ENCODE results near the gene IL17REL.

IL17REL gene

DNA sequence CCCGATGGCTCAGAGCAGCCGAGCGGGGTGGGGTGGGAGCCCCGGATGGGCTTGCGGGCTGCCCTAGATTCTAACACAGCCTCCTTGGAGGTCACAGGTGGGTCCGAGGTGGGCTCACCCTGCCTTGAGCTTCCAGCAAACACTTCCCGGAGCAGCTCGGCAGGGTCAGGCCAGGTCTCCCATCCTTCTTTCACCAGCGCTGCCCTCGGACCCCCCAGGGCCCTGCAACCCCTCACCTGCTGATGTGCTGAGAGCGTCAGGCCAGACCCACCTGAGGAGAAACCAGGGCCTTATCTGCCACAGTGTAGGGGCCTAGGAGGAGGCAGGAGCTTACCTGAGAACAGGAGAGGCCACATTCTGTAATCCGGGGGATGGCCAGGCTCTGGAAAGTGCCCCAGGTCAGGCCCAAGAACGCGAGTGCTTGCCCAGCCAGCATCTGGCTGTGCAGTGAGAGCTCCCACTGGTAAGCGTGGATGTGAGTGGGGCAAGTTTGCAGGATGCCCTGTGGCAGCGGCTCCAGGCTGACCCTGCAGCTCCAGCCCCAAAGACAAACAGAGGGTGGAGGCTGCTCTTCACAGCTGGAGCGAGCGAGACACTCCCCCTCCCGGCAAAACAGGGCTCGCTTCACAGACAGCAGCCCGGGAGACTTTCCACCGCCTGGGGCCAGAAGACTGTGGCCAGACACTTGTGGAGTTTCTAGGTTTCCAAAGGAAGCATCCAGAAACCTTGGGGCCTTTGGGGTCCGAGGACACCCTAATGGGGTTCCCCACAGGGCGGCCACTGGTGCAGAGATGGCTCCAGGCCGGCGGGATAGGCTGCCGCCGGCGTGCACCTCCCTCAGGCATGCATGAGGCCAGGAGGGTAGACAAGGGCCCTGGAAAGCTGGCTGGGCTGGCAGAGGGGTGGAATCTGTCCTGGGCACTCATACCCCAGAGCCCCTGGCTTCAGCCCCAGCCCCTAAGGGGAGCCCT is at the start of gene IL17REL:
Gene IL17REL, minus strand, starts transcription at position 555 of the 971 bp plus-strand sequence. Its CDS starts 119 bp downstream, at position 436.
- DNase-seq (ENCODE audit: low spot score) = no peak

DNA sequence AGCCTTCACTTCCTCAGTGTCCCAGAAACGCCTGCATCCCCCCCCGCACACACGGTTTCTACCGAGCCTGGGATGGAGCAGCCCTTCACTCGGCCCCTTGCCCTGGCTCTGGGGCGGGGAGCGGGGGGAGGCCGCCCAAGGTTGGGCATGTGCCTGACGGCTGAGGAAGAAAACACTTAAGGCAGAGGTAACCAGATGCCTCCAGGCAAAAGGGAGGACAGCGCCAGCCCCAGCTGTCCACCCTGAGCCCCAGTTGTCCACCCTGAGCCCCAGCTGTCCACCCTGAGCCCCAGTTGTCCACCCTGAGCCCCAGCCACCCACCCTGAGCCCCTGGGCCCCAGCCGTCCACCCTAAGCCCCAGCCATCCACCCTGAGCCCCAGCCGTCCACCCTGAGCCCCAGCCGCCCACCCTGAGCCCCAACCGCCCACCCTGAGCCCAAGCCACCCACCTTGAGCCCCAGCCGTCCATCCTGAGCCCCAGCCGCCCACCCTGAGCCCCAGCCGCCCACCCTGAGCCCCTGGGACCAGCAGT is 49.3 kb upstream of the IL17REL start:
- DNase-seq (ENCODE audit: low spot score) = no peak

DNA sequence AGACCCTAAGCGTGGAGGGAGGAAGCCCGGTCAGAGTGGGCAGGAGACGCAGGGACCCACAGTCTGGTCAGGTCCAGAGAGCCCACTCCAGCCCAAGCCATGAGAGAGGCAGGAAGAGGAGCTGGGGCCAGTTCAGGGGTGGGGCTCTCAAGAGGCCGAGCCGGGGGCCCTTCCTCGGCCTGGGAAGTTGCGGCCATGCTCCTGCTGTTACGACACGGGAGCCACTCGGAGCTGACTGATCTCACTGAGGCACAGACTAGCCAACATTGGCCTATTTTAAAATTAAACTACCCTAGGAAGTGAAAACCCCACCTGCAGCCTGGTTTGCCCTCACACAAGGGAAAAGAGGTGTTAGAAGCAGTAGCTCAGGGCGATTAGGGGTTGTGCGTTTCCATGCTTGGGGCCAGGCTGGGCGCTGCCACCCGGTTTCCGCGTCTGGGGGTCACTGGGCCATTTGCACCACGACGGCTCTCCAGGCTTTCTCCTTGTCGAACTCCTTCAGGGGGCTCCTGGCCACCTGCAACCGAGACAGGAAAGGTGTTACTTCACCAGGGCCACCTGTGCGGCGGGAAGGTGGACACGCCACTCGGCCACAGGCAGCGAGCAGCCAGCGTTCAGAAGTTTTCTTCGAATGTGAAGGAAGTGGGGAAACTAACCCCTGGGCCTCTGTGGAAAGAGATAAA is 48.7 kb upstream of the IL17REL start:
- no peak for DNase-seq (ENCODE audit: low spot score)

DNA sequence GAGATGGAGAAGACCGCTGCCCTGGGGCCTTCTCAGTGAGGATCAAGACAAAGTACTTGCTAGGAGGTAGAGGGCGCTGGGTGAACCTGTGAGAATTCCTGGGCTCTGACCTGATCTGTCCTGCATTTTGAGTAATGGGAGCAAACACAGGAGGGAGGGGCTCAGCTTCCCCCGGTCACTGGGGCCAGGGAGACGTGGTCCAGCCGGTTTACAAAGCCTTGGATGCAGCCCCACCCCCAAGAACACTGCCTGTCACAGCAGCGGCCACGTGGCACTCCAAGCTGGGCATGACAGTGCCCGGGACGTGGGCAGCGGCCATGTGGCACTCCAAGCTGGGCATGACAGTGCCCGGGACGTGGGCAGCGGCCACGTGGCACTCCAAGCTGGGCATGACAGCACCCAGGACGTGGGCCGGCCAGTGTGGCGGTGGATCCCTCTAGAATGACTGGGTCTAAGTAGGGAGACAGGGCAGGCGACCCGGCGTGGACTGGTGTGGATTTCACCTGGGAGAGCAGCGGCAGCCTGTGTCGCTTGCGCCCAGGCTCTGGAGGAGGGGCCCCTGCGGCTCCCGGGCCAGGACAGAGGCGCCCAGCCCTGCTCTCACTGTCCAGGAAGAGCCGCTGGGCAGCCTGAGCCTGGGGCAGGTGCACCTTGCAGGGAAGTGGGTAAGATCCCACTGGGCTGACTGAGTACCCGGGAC is 48.0 kb upstream of the IL17REL start:
- DNase-seq (ENCODE audit: low spot score) = no peak

DNA sequence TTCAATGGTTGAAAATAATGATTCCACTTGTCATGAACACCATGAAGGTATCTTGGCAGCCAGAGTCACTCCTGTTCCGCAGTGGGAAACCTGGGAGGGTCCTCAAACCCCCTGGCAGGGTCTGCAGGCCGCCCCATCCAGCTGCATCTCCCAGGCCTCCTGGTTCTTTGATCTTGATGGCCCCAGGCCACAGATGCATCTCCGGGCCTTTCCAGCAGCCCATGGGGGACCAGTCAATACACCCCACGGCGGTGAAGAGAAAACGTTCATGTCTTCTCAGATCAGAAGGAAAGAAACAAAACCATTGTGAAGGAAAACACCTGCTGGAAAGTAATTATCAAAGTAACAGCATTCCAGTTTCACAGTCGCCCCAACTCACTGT is 47.3 kb upstream of the IL17REL start:
- no peak for DNase-seq (ENCODE audit: low spot score)

DNA sequence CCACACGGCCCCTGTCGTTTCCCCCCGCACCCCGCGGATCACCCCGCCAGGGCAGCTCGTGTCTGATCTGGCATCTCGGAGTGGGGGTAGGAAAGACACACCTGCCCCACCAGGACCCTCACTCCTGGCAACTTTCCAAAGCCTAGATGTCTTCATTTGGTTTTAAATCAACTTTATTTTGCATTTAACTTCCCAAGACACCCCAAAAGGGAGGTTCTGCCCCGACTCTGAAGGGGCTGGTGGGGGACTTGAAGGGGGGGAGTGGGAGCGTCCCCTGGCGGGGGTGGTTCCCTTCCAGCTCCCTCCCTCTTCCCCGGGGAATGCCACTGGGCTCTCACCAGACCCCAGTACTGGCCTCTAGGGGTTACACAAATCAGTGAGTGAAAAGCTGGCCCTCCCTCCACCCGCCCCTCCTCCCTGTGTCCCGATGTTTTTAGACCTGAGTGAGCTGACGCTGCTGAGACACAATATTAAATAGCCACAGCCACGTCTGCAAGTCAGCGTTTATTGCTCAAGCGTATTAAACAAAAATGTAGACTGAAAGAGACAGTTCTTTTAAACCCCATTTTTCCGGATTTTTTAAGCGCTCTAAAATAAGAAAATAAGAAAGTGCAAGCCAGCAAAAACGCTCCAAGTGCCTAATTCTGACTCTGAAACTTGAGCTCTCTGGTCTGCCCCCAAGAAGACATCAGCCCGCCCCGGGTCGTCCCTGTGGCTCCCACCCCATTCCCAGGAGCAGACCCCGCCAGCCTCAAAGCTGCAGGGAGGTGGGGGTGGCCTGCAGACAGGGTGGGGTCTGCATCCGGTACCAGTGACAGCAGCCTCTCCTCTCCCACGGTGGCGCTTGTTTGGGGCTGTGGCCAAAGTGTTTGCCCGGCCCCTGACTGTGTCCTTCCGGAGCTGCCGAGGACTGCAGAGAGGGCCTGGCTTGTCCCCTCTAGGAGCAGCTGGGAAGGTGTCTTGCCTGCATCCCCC is 46.6 kb upstream of the IL17REL start:
- no peak for DNase-seq (ENCODE audit: low spot score)

DNA sequence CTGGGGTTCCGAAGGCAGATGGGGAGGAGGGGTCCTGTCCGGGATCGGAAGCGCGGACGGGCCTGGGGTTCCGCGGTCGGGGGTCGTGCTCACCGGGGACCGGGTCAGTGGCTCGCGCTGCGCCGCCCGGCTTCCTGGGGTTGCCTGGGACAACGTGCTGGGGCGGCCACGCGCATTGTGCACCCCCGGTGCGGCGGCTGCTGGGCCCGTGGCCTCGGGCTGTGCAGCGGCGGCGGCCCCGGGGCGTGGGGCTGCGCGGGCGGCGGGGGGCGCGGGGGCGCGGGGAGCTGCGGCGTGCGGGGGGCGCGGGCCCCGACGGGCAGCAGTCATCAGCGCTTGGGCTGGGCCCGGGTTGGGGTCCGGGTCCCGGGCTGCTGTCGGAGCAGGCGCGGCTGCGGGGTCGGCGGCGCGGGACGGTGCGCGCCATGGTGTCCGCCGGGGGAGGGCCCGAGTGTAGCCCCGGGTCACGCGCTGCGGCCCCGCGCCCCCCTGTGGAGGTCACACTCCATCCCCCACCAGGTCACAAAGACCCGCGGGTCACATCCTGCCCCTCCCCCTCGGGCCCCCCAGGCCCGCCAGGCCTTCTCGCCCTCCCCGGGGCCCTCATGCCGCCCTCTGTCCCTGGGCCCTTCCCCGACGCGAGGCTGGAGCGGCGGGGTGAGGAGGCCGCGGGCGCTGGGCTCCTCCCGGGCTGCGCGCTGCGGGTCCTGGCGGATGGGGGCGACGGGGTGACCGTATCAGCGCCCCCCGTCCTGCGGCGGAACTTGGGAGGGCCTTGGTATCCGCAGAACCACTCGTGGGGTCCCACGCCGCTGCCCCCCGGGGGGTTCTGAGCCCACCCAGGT is 45.7 kb upstream of the IL17REL start, which contains the start of gene TTLL8:
Gene TTLL8, minus strand, starts transcription at position 238 of the 845 bp plus-strand sequence.
- no peak for DNase-seq (ENCODE audit: low spot score)

DNA sequence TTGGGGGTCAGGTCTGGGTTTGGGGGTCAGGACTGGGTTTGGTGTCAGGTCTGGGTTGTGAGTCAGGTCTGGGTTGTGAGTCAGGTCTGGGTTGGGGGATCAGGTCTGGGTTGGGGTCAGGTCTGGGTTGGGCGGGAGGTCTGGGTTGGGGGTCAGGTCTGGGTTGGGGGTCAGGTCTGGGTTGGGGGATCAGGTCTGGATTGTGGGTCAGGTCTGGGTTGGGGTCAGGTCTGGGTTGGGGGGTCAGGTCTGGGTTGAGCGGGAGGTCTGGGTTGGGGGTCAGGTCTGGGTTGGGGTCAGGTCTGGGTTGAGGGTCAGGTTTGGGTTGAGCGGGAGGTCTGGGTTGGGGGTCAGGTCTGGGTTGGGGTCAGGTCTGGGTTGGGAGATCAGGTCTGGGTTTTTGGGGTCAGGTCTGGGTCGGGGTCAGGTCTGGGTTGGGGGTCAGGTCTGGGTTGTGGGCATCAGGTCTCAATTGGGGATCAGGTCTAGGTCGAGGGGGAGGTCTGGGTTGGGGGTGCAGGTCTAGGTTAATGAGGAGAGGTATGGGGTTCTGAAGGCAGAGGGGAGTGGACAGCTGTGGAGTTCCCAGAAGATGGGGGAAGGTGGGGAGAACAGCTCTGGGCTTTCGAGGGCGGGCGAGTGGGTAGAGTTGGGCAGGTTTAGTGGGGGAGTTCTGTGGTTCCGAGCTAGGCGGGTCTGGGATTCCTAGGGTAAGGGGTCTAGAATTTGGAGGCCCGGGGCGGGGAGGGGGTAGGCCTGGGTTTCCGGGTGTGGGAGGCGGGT is 44.9 kb upstream of the IL17REL start:
- no peak for DNase-seq (ENCODE audit: low spot score)

DNA sequence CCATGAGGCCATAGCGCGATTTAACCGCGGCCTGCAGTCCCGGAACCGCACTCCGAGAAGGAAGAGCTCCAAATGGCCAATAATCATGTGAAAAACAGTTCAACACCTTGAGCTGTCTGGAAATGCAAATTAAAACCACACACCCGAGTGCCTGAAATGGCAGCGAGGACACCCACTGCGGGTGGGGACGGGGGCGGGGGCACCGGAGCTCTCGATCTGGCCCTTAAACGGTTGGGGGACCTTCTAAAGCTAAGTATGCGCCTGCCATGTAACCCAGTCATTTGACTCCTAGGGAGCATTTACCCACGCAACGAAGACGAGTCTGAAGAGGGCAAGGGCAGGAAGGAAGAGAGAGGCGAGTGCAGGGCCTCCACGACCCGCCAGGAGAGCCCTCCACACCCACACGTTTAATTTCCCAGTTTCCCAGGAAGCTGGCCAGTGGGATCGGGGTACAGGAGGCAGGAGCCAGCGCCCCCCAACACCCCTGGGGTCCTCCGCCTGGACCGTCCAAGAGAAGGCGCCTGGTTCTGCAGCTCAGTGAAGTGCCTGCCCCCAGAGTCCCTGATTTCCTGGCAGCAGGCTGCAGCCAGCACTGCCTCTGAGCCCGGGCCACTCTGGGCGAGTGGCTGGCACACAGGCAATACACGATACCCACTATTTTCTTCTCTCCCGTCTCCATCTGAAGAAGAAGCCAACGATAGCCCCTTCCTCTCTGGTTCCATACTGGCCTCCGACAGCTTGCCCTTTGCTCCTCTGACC is 43.8 kb upstream of the IL17REL start:
- no peak for DNase-seq (ENCODE audit: low spot score)

DNA sequence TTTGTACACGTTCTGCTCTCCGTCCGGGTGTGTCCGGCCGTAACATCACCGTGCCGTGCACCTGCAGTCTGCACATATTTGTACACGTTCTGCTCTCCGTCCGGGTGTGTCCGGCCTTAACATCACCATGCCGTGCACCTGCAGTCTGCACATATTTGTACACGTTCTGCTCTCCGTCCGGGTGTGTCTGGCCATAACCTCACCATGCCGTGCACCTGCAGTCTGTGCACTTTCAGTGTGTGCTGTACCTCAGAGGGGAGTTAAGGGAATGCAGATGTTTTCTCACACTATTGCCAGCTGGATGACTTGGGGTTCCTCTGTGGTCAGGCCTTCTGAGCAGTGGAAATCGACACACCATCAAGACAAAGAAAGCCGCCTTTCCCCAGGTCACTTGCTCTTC is 41.3 kb upstream of the IL17REL start:
- no peak for DNase-seq (ENCODE audit: low spot score)

DNA sequence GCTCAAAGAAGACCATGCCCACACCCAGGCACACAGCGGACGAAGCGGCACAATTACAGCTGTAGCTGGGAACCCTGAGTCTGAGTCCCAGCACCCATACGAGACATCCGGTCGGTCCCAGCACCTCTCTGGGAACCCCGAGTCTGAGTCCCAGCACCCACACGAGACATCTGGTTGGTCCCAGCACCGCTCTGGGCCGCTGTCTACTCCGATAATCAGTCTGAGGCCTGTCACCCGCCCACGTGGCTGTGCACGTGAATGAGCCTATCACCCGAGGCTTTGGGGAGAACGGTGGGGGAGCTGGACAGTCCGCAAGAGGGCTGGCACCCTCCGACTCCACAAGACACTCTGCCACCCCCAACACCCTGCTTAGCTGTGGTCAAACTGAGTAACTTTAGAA is 39.4 kb upstream of the IL17REL start:
- DNase-seq (ENCODE audit: low spot score) = no peak

DNA sequence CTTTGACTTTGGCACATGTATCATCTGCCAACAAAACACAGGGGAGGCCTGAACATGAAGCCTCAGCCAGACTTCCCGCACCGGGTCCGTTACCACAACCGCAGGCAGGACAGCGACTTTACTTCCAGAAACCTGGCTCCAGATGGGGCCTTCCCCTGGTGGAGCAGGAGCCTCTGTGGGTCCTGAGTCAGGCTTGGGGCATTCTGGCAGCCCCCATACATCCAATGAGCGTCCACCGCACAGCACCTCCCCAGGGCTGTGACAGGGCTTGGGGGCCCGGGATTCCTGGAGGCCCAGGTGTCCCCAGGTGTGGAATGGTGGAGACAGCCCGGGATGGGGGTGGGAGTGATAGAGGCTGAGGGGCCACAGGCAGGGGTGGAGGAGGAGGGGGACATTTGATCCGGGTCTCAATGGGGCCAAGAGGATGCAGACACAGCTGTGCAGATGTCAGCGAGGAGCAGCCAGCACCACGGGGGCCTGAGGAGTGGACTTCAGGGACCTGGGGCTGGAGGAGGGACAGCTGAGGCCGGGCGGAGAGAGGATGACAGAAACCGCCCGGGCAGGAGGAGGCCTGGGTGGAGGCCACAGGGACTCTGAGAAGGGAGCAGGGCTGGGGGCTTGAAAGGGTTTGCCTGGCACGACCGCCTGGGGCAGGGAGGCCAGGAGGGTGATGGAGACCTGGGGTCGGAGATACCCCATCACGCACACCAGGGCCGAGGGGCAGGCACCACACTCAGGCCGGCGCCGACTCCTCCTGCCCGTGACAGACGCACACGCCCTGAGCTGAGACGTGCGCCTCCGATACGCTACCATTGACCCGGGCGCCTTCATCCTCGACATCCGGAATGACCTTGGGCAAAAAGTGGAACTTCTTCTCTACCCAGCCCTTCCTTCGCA is 37.0 kb upstream of the IL17REL start:
- no peak for DNase-seq (ENCODE audit: low spot score)

DNA sequence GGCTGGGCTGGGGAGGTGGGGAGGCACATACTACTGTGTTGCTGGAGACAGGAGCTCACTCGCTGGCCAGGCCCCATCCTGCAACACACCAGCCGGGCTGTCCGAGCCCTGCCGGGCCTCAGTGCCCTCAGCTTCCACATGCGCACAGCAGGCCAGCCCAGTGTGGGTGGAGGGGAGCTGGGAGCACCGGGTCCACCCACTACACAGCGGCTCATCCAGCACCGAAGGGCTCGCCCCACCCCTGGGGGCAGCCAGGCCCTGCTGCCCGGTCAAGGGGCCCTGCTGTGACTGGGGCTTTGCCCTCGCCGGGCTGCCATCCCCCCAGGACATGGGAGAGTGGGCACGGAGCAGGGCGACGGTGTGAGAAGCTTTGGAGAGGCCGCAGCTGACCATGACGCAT is 36.3 kb upstream of the IL17REL start:
- DNase-seq (ENCODE audit: low spot score) = no peak

DNA sequence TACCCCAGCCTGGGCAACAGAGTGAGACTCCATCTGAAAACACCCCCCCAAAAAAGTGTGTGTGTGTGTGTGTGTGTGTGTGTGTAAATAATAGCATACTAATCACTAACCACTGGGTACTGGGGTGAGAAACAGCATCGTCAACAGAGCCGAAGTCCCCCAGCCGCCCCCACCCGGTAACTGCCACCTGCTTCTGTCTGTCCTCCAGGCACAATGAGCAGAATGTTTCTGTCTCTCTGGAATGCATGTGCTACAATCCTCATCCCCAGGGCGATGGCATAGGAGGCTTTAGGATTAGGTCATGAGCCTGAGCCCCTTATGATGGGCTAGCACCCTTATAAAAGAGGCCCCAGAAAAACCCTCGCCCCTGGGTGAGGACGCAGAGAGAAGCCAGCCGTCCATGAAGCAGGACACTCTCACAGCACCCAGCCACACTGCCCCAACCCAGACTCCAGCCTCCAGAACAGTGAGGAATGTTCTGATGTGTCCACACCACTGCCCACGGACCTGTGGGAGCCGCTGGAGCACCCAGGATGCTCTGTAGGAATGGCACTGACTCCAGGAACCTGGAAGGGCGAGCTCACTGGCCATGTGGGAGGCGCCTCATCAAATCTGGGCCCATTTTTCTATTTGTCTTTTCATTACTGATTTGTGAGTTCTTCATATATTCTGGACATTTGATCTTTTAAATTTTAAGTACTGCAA is 35.6 kb upstream of the IL17REL start:
- no peak for DNase-seq (ENCODE audit: low spot score)

DNA sequence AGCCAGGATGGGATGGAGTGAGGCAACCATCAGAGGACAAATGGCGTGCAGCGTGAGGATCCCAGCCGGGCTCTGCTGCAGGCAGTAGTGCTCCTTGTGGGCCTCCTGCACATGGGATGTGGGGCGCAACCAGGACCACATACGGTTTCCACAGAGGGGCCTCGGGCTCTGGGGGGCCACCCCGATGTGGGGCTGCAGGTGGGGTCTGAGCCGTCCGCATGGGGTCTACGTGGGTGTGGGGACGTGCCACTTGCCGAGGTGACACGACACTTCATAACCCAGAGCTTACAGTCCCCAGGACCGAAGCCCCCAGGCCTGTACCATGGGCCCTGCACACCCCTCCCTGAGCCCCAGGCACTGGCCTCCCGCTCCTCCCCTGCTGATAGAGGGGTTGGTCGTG is 34.8 kb upstream of the IL17REL start:
- DNase-seq (ENCODE audit: low spot score) = no peak

DNA sequence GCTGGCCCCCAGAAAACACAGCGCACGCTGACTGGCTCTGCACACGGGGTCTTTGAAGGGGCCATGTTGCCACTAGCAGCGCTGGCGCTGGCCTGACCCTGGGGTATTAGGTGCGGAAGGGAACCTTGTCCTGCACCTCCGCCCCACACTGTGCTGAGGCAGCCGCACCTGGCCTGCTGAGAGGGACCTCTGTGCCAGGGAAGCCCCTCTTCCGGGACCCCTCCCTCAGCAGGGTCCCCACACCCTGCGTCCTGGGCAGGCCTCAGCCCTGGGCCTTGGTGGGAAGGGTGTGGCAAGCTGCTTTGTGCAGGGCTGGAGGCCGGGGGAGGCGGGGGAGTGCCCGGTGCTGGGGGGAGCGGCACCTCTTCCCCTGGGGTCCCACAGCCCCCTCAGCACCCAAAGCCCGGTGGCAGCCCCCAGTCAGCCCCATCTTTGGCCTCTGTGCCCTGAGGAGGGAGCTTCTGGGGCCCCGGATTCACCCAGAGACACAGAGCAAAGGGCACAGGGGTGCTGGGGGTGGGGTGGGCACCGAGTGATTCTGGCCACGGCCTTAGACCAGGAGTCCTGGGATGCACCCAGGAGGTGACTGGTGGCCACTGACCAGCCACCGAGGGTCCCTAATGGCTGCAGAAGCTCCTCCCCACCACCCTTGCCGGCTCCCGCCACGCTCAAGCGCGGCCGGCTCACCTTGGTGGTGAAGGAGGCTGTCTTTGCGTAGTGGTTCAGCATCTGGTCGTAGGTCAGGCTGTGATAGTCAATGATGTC is 34.1 kb upstream of the IL17REL start:
- DNase-seq (ENCODE audit: low spot score) = no peak

All from kidney tubule cell (primary cell).